Calu3 (cell line): Measurements from ENCODE around the gene STX8. TPM values are rescaled to one million over a fixed set of nuclear protein-coding genes. Genes with fewer than 3 reads are reported as not detected.

Experiments used
- BruUV-seq: library from RNA; stranded (reverse); fragments of 400-500 nt; replicated peaks from 2 replicates; lab custom pipeline; 2021; lab: Mats Ljungman, UMichigan
- CTCF ChIA-PET: fragments of 300-600 bp; sonication (Branson Sonifier 250); formaldehyde crosslinking; loops from one replicate; lab custom pipeline; 2022; ENCODE audit warnings: antibody characterized with exemption; lab: Charles Lee
- DNase-seq: peaks from one replicate; pipeline ENCODE4 v3.0.0; 2022
- H3K27ac Mint-ChIP-seq: one replicate; pipeline ENCODE4 v1.8.0; 2022; ENCODE audit warnings: mixed read lengths; ENCODE audit not compliant: unreplicated experiment
- H3K27me3 Mint-ChIP-seq: one replicate; pipeline ENCODE4 v1.8.0; 2022; ENCODE audit warnings: mixed read lengths; ENCODE audit not compliant: unreplicated experiment
- H3K36me3 Mint-ChIP-seq: one replicate; pipeline ENCODE4 v1.8.0; 2022; ENCODE audit warnings: mild to moderate bottlenecking, moderate library complexity, mixed read lengths; ENCODE audit not compliant: insufficient read depth, unreplicated experiment
- H3K4me1 Mint-ChIP-seq: one replicate; pipeline ENCODE4 v1.8.0; 2022; ENCODE audit warnings: mild to moderate bottlenecking, low read depth, mixed read lengths; ENCODE audit not compliant: unreplicated experiment
- H3K4me3 Mint-ChIP-seq: one replicate; pipeline ENCODE4 v1.8.0; 2022; ENCODE audit warnings: mild to moderate bottlenecking, low read depth, moderate library complexity, mixed read lengths; ENCODE audit not compliant: unreplicated experiment
- H3K9me3 Mint-ChIP-seq: one replicate; pipeline ENCODE4 v1.8.0; 2022; ENCODE audit warnings: low read depth, mixed read lengths; ENCODE audit not compliant: unreplicated experiment
- CTCF ChIP-seq: fragments of 200-600 bp; IDR thresholded peaks from one replicate; pipeline ENCODE4 v1.8.0; 2022; ENCODE audit warnings: antibody characterized with exemption; ENCODE audit not compliant: unreplicated experiment
- intact Hi-C: fragments of 100-400 bp; cut with micrococcal nuclease; formaldehyde crosslinking; loops from one replicate; pipeline ENCODE4 v1.10.0; 2022; ENCODE audit not compliant: unreplicated experiment
- total RNA-seq: library from RNA; stranded (reverse); gene quantifications from 2 replicates; pipeline ENCODE4 v1.2.3, GENCODE V29; 2022

The STX8 gene
- total RNA-seq, 1 experiment from 2014 or later = 32.4 TPM

- intact Hi-C loops = no loop called here
- Mint-ChIP-seq H3K36me3 (no peaks in the 10 kb centered on the region), H3K27me3 (no peaks in the 10 kb centered on the region), H3K4me1 (no peaks in the 10 kb centered on the region), H3K9me3 (peaks cover 3% of the 10 kb centered on the region), H3K4me3 (no peak overlapping the region), H3K27ac (no peak overlapping the region)
- TF ChIP-seq CTCF = no peak
- DNase-seq = no peak
- BruUV-seq = no TSS peak
- CTCF ChIA-PET = no interaction called here
Observed at GRCh38 chr17:9218911-9219310, 356.7 kb downstream of the STX8 start.

DNA sequence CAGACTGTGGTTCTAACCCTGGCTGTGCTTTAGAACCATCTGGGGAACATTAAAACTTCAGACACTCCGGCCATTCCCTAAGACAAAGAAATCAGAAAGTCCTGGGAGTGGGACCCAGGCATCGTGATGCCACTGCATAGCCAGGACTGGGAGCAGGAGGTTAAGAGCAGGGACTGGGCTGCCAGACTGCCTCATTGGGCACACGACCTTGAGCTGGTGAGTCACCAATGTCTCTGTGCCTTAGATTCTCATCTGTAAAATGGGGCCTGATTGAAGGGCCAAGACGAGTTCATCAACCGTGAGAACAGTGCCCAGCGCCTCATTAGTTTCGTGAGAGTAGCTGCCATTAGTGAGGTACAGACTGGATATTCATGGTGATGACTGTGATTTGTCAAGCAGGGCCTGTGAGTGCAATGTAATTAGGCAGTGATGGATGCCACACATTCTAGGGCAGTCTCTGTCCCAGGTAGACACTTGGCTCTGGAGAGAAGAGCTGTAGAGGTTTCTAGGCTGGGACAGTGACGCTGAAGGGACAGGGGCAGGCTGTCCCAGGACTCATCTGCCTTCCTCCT is 357.5 kb downstream of the STX8 start:
- TF ChIP-seq CTCF = no peak
- Mint-ChIP-seq H3K27ac (no peak overlapping the region), H3K4me3 (no peak overlapping the region), H3K36me3 (no peaks in the 10 kb centered on the region), H3K4me1 (no peaks in the 10 kb centered on the region), H3K27me3 (no peaks in the 10 kb centered on the region), H3K9me3 (peaks cover 3% of the 10 kb centered on the region)
- intact Hi-C loops = no loop called here
- CTCF ChIA-PET = interaction anchor here (1.2 kb wide), 1 partner anchor 28 kb away, joined by 8 read pairs; no protein-coding TSS in a partner anchor
- no peak for DNase-seq
- BruUV-seq = no TSS peak

- BruUV-seq = no TSS peak
- Mint-ChIP-seq H3K27ac (no peak overlapping the region), H3K27me3 (no peaks in the 10 kb centered on the region), H3K4me3 (no peak overlapping the region), H3K4me1 (no peaks in the 10 kb centered on the region), H3K9me3 (peaks cover 3% of the 10 kb centered on the region), H3K36me3 (no peaks in the 10 kb centered on the region)
- CTCF ChIA-PET = interaction anchor here (0.7 to 1.2 kb wide), 2 partner anchors 10 to 28 kb away, joined by 3 to 8 read pairs; no protein-coding TSS in a partner anchor
- intact Hi-C loops = no loop called here
- TF ChIP-seq CTCF = no peak
- DNase-seq = no peak
Observed at GRCh38 chr17:9217151-9218056, 358.2 kb downstream of the STX8 start.

DNA sequence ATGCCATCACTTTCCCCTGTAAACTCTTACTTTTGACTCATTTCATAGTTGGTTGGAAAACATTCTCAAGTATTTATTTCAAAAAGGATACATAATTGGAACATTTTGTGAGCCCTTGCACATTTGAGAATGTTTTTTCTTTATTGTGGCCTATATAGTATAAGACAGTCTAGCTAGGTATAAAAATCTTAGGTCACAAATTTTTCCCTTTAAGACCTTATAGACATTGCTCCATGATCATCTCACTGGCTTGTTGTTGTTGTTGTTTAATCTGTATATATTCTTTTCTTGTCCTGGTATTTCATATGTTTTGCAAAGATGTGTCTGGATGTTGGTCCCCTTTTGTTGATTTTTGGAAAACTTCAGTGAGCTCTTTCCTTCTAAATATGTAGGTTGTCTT is 360.2 kb downstream of the STX8 start:
- H3K27me3 Mint-ChIP-seq = peaks cover 5% of the 10 kb centered on the region
- H3K4me1 Mint-ChIP-seq = no peaks in the 10 kb centered on the region
- H3K27ac Mint-ChIP-seq = no peak overlapping the region
- H3K4me3 Mint-ChIP-seq = no peak overlapping the region
- H3K36me3 Mint-ChIP-seq = no peaks in the 10 kb centered on the region
- no peak for DNase-seq
- intact Hi-C loops = no loop called here
- CTCF ChIA-PET = no interaction called here
- H3K9me3 Mint-ChIP-seq = peaks cover 3% of the 10 kb centered on the region
- no TSS peak for BruUV-seq
- no peak for TF ChIP-seq CTCF
